Mammary epithelial cell (primary cell): ENCODE measurements around the gene DGKA.

Experiments
- CTCF ChIP-seq, 2 donors: IDR thresholded peaks in 1 of 2; conservative IDR thresholded peaks in 1 of 2; 2 replicates each; pipeline ENCODE4 v1.5.1; 2011 to 2012; ENCODE audit warnings: inconsistent platforms in 2 of 2, low read length in 2 of 2, mild to moderate bottlenecking in 2 of 2, control low read depth in 1 of 2, low read depth in 1 of 2; ENCODE audit not compliant: insufficient read depth in 1 of 2; ENCODE audit errors: extremely low read depth in 1 of 2
- EZH2 ChIP-seq: IDR thresholded peaks from 2 replicates; pipeline ENCODE4 v1.6.1; 2012; ENCODE audit warnings: low read length, inconsistent platforms, borderline replicate concordance

- TF ChIP-seq EZH2 (no peak), CTCF (conservative IDR thresholded peaks at IDR 0.05 in 1 of 2, IDR thresholded peaks at IDR 0.05 in 1 of 2; ENCODE audit: extremely low read depth in 1 of 2, insufficient read depth in 1 of 2, low read depth in 1 of 2, low read length in 2 of 2) (no peak)
These were observed 32.8 kb downstream of the DGKA start for GRCh38 chr12:55963760-55964159.
